HepG2 (cell line): ENCODE results near the gene CMTM3. TPM values are rescaled to one million over a fixed set of nuclear protein-coding genes. Genes with fewer than 3 reads are reported as not detected.
A peak's percentile ranks its signal among the peaks of the same experiment; 100 is the strongest.

ENCODE experiments used
- AGO2 ChIP-seq: fragments of 200-400 bp; formaldehyde crosslinking; optimal IDR thresholded peaks from 2 replicates; pipeline ENCODE3; 2017; ENCODE audit warnings: mild to moderate bottlenecking, low read depth, low read length, moderate library complexity
- ARID3A ChIP-seq: IDR thresholded peaks from 2 replicates; pipeline ENCODE4 v1.6.1; 2012; ENCODE audit warnings: low read depth, low read length, improper control_type of control experiment
- ASH2L ChIP-seq: fragments of 300-600, 200-600 bp; sonication (generic); IDR thresholded peaks from 2 replicates; pipeline ENCODE4 v1.7.0; 2017; ENCODE audit warnings: low read depth, mild to moderate bottlenecking, moderate library complexity, mixed read lengths, low read length; ENCODE audit not compliant: insufficient read length
- ATF2 ChIP-seq: sonication (generic); formaldehyde crosslinking; IDR thresholded peaks from 2 replicates; pipeline ENCODE4 v1.4.0; 2020; ENCODE audit warnings: missing genetic modification reagents
- BCL6 ChIP-seq: IDR thresholded peaks from 2 replicates; pipeline ENCODE4 v1.6.1; 2016; ENCODE audit warnings: missing genetic modification reagents, missing compliant biosample characterization
- DRAP1 ChIP-seq: IDR thresholded peaks from 2 replicates; pipeline ENCODE4 v1.6.1; 2016; ENCODE audit warnings: missing genetic modification reagents, missing compliant biosample characterization
- IKZF4 ChIP-seq: sonication (generic); formaldehyde crosslinking; IDR thresholded peaks from 2 replicates; pipeline ENCODE4 v1.5.1; 2020; ENCODE audit warnings: borderline replicate concordance, mild to moderate bottlenecking, low read depth, missing genetic modification reagents; ENCODE audit errors: not compliant biosample characterization
- IKZF5 ChIP-seq: IDR thresholded peaks from 2 replicates; pipeline ENCODE4 v1.6.1; 2018; ENCODE audit warnings: missing genetic modification reagents, mild to moderate bottlenecking, missing compliant biosample characterization
- IRX3 ChIP-seq: sonication (generic); formaldehyde crosslinking; IDR thresholded peaks from 2 replicates; pipeline ENCODE4 v1.8.1; 2023; ENCODE audit warnings: mild to moderate bottlenecking, low read depth, missing genetic modification reagents, borderline replicate concordance
- KAT2B ChIP-seq: fragments of 150-350 bp; IDR thresholded peaks from 2 replicates; pipeline ENCODE4 v1.6.1; 2014; ENCODE audit warnings: low read depth, low read length, borderline replicate concordance
- MNT ChIP-seq: fragments of 450-650 bp; IDR thresholded peaks from 2 replicates; pipeline ENCODE4 v1.6.1; 2016
- NCOA2 ChIP-seq: sonication (generic); formaldehyde crosslinking; IDR thresholded peaks from 2 replicates; pipeline ENCODE4 v1.8.0; 2022; ENCODE audit warnings: inconsistent platforms
- POLR2G ChIP-seq: fragments of 200-400 bp; formaldehyde crosslinking; IDR thresholded peaks from 2 replicates; pipeline ENCODE4 v1.6.1; 2018; ENCODE audit warnings: mild to moderate bottlenecking, low read depth, low read length, moderate library complexity
- SOX13 ChIP-seq, 3 experiments: fragments of 450-650 bp in 1 of 3; sonication (generic) in 1 of 3; formaldehyde crosslinking in 1 of 3; IDR thresholded peaks in 2 of 3; conservative IDR thresholded peaks in 1 of 3; 2 replicates each; pipeline versions ENCODE4 v1.5.0 to v1.6.1; 2016 to 2020; ENCODE audit warnings: antibody characterized with exemption in 1 of 3, mild to moderate bottlenecking in 1 of 3, missing compliant biosample characterization in 1 of 3, missing genetic modification reagents in 1 of 3, moderate library complexity in 1 of 3
- ZMYM2 ChIP-seq: sonication (generic); formaldehyde crosslinking; IDR thresholded peaks from 2 replicates; pipeline ENCODE4 v1.8.0; 2022; ENCODE audit warnings: mild to moderate bottlenecking, missing genetic modification reagents
- ZNF180 ChIP-seq: sonication (generic); formaldehyde crosslinking; IDR thresholded peaks from 2 replicates; pipeline ENCODE4 v1.4.0; 2020; ENCODE audit warnings: low read depth, missing genetic modification reagents, borderline replicate concordance
- polyA plus RNA-seq, 8 experiments: library from polyadenylated mRNA; depleted of rRNA in 3 of 8; stranded (reverse) in 7 of 8; unstranded in 1 of 8; fragments of >200 nt; fragmentation: Illumina TruSeq in 4 of 8; extraction: Trizol in 4 of 8; gene quantifications; 2 replicates each; pipeline versions ENCODE4 v1.2.1 to v1.2.3, GENCODE V29; 2011 to 2016; ENCODE audit warnings: low read depth in 4 of 8, missing spikeins in 1 of 8, mixed read lengths in 1 of 8; ENCODE audit not compliant: insufficient read depth in 1 of 8
- total RNA-seq, 5 experiments: library from RNA; depleted of rRNA; stranded (reverse); fragments of >200 nt; fragmentation: Illumina TruSeq; extraction: Trizol; gene quantifications; 2 replicates each; pipeline ENCODE4 v1.2.3, GENCODE V29; 2016; ENCODE audit warnings: low read depth in 1 of 5

The CMTM3 gene
- total and polyA plus RNA-seq, 2 of the 13 experiments (the other 11 are each of a cell fraction or from before 2014, with no cell fraction given) = 29.2 to 48.7 TPM

- TF ChIP-seq KAT2B = no peak
- no peak for TF ChIP-seq MNT
- TF ChIP-seq ZMYM2 (CRISPR knock-in tag) = peak; percentile 52; the same call in 1 of the 2 replicates
- no peak for TF ChIP-seq AGO2
- TF ChIP-seq POLR2G = no peak
- TF ChIP-seq ARID3A = no peak
- no peak for TF ChIP-seq SOX13 (IDR thresholded peaks at IDR 0.05)
- peak in 1 of 2 experiments; percentile 62; a peak in 1 of 4 replicates for TF ChIP-seq SOX13 (CRISPR knock-in tag; conservative IDR thresholded peaks at IDR 0.05 in 1 of 2, IDR thresholded peaks at IDR 0.05 in 1 of 2)
- TF ChIP-seq BCL6 (CRISPR knock-in tag) = peak; percentile 89
- no peak for TF ChIP-seq DRAP1
- TF ChIP-seq ZNF180 (CRISPR knock-in tag) = no peak
- TF ChIP-seq IKZF5 (CRISPR knock-in tag) = no peak
- TF ChIP-seq ATF2 (CRISPR knock-in tag) = peak; percentile 57; the same call in 1 of the 2 replicates
- TF ChIP-seq NCOA2 (CRISPR knock-in tag) = 0 out of 2 replicates have a peak, but pooled peaks have one; percentile 51
- TF ChIP-seq ASH2L = no peak
- TF ChIP-seq IRX3 (CRISPR knock-in tag) = no peak
- TF ChIP-seq IKZF4 (CRISPR knock-in tag) = no peak
Measured at GRCh38 chr16:66640724-66641314, 36.3 kb downstream of the CMTM3 start (continued).
